Trophoblast cell (in vitro differentiated cells and primary cell): Measurements from ENCODE around the gene FRMD4A.

Experiments used
- DNase-seq, 2 donors: peaks; one replicate each; pipeline ENCODE4 v3.0.0-alpha.2; 2016
- H2AFZ ChIP-seq: 2 replicates; pipeline ENCODE4 v1.6.1; 2013; ENCODE audit warnings: low read length, moderate library complexity, mild to moderate bottlenecking; ENCODE audit not compliant: insufficient read depth, poor library complexity
- H2AK5ac ChIP-seq: 2 replicates; pipeline ENCODE4 v1.6.1; 2013; ENCODE audit warnings: mild to moderate bottlenecking, low read length
- H2BK120ac ChIP-seq: 2 replicates; pipeline ENCODE4 v1.6.1; 2013; ENCODE audit warnings: low read length, mild to moderate bottlenecking, moderate library complexity; ENCODE audit not compliant: insufficient read depth, poor library complexity
- H2BK12ac ChIP-seq: 2 replicates; pipeline ENCODE4 v1.6.1; 2013; ENCODE audit warnings: mild to moderate bottlenecking, low read length, moderate library complexity
- H2BK5ac ChIP-seq: 2 replicates; pipeline ENCODE4 v1.6.1; 2013; ENCODE audit warnings: low read length, low read depth, moderate library complexity, mild to moderate bottlenecking; ENCODE audit not compliant: poor library complexity
- H3K14ac ChIP-seq: 2 replicates; pipeline ENCODE4 v1.6.1; 2013; ENCODE audit warnings: mild to moderate bottlenecking, low read length
- H3K18ac ChIP-seq: 2 replicates; pipeline ENCODE4 v1.6.1; 2013; ENCODE audit warnings: mild to moderate bottlenecking, low read length
- H3K23ac ChIP-seq: 2 replicates; pipeline ENCODE4 v1.6.1; 2013; ENCODE audit warnings: low read length
- H3K27ac ChIP-seq: 2 replicates; pipeline ENCODE4 v1.5.1; 2013; ENCODE audit warnings: low read depth, mild to moderate bottlenecking, inconsistent platforms, low read length, moderate library complexity
- H3K27me3 ChIP-seq: 2 replicates; pipeline ENCODE4 v1.6.1; 2013; ENCODE audit warnings: inconsistent platforms, mild to moderate bottlenecking, low read length, moderate library complexity; ENCODE audit not compliant: insufficient read depth
- H3K36me3 ChIP-seq, 2 experiments: 1 replicate in 1 of 2; 2 replicates in 1 of 2; pipeline ENCODE4 v1.6.1; 2013; ENCODE audit warnings: low read length in 2 of 2, mild to moderate bottlenecking in 2 of 2, moderate library complexity in 1 of 2; ENCODE audit not compliant: insufficient read depth in 2 of 2, control insufficient read depth in 1 of 2
- H3K4ac ChIP-seq: 2 replicates; pipeline ENCODE4 v1.6.1; 2013; ENCODE audit warnings: low read depth, mild to moderate bottlenecking, low read length, moderate library complexity
- H3K4me1 ChIP-seq, 2 experiments: 1 replicate in 1 of 2; 2 replicates in 1 of 2; pipeline ENCODE4 v1.6.1; 2013; ENCODE audit warnings: low read length in 2 of 2, mild to moderate bottlenecking in 2 of 2, moderate library complexity in 1 of 2; ENCODE audit not compliant: insufficient read depth in 2 of 2, control insufficient read depth in 1 of 2
- H3K4me2 ChIP-seq: 2 replicates; pipeline ENCODE4 v1.6.1; 2013; ENCODE audit warnings: inconsistent platforms, mild to moderate bottlenecking, low read length, moderate library complexity
- H3K4me3 ChIP-seq: 2 replicates; pipeline ENCODE4 v1.5.1; 2013; ENCODE audit warnings: mild to moderate bottlenecking, low read depth, low read length, inconsistent platforms
- H3K79me1 ChIP-seq: one replicate; pipeline ENCODE4 v1.6.1; 2013; ENCODE audit warnings: low read length
- H3K79me2 ChIP-seq: 2 replicates; pipeline ENCODE4 v1.6.1; 2013; ENCODE audit warnings: low read length, mild to moderate bottlenecking; ENCODE audit not compliant: control insufficient read depth, insufficient read depth, poor library complexity
- H3K9ac ChIP-seq: 2 replicates; pipeline ENCODE4 v1.6.1; 2013; ENCODE audit warnings: mild to moderate bottlenecking, low read length
- H3K9me3 ChIP-seq: 2 replicates; pipeline ENCODE4 v1.6.1; 2013; ENCODE audit warnings: low read depth, mild to moderate bottlenecking, control low read depth, inconsistent platforms, low read length; ENCODE audit not compliant: insufficient read depth
- H4K12ac ChIP-seq: 2 replicates; pipeline ENCODE4 v1.6.1; 2013; ENCODE audit warnings: low read depth, mild to moderate bottlenecking, low read length, moderate library complexity
- H4K8ac ChIP-seq: 2 replicates; pipeline ENCODE4 v1.6.1; 2013; ENCODE audit warnings: low read depth, mild to moderate bottlenecking, low read length, moderate library complexity
- H4K91ac ChIP-seq: one replicate; pipeline ENCODE4 v1.6.1; 2013; ENCODE audit warnings: low read depth, mild to moderate bottlenecking, low read length, moderate library complexity
- WGBS: extraction: QIAGEN DNeasy Blood & Tissue Kit; methylation state at CpG from one replicate; pipeline ENCODE4 v1.1.7; 2013; ENCODE audit warnings: missing lambda C conversion rate; ENCODE audit not compliant: insufficient read length, insufficient coverage; ENCODE audit errors: extremely low coverage; 5-methylcytosine and 5-hydroxymethylcytosine counted together

The FRMD4A gene

GRCh38 chr10:13734151-13734550 lies 596.6 kb downstream of the FRMD4A start:
- H3K79me2 ChIP-seq, result no peaks in the 10 kb centered on the region
- H3K4me1 ChIP-seq, result peaks cover 11 to 25% of the 10 kb centered on the region in 2 experiments
- H3K18ac ChIP-seq, result no peak overlapping the region
- no peak overlapping the region for H2BK12ac ChIP-seq
- H3K36me3 ChIP-seq, result peaks cover 0 to 6% of the 10 kb centered on the region in 2 experiments
- no peaks in the 10 kb centered on the region for H3K27me3 ChIP-seq
- no peak overlapping the region for H4K12ac ChIP-seq
- H3K4me2 ChIP-seq, result no peak overlapping the region
- H3K79me1 ChIP-seq, result peaks cover 10% of the 10 kb centered on the region
- WGBS, result no CpG with 5 or more reads among the region's 8 CpGs
- no peak overlapping the region for H3K9ac ChIP-seq
- H3K14ac ChIP-seq, result no peak overlapping the region
- no peak overlapping the region for H4K91ac ChIP-seq
- peak; percentile 85 to 88 for DNase-seq
- no peak overlapping the region for H3K4me3 ChIP-seq
- no peak overlapping the region for H3K4ac ChIP-seq
- H2BK120ac ChIP-seq, result peak overlapping the region; percentile 28
- H3K27ac ChIP-seq, result no peak overlapping the region
- no peak overlapping the region for H4K8ac ChIP-seq
- no peak overlapping the region for H2BK5ac ChIP-seq
- H2AFZ ChIP-seq, result no peak overlapping the region
- H3K23ac ChIP-seq, result no peak overlapping the region
- H3K9me3 ChIP-seq, result no peaks in the 10 kb centered on the region
- no peak overlapping the region for H2AK5ac ChIP-seq

DNA sequence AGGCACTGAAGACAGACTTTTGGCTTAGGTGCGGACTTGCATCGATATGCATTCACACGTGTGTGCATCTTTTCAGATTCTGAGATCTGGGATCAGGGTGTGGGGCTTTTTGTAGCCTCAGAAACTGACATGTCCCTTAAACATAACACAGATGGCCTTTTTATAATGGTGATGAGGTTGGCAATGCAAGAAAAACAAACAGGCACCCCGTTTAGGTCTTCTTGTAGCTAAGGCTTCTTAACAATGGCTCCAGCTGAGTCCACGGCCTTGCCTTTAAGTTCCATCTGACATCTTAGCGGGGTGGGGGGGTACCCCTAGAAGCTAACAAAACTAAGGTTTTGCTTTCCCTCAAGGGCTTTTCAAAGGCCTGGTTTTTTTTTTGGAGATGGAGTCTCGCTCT lies 597.7 kb downstream of the FRMD4A start:
- no peak overlapping the region for H3K14ac ChIP-seq
- H2BK12ac ChIP-seq, result no peak overlapping the region
- H3K27me3 ChIP-seq, result no peaks in the 10 kb centered on the region
- no peak overlapping the region for H3K18ac ChIP-seq
- no peak overlapping the region for H2AFZ ChIP-seq
- no peak overlapping the region for H4K8ac ChIP-seq
- H3K4me3 ChIP-seq, result no peak overlapping the region
- peaks cover 0 to 6% of the 10 kb centered on the region in 2 experiments for H3K36me3 ChIP-seq
- H3K9ac ChIP-seq, result no peak overlapping the region
- H3K4me2 ChIP-seq, result no peak overlapping the region
- peaks cover 11 to 29% of the 10 kb centered on the region in 2 experiments for H3K4me1 ChIP-seq
- H3K79me1 ChIP-seq, result peaks cover 14% of the 10 kb centered on the region
- no peak overlapping the region for H3K23ac ChIP-seq
- no peak overlapping the region for H3K4ac ChIP-seq
- H2BK5ac ChIP-seq, result no peak overlapping the region
- H3K9me3 ChIP-seq, result no peaks in the 10 kb centered on the region
- H4K12ac ChIP-seq, result no peak overlapping the region
- no peak overlapping the region for H4K91ac ChIP-seq
- no CpG with 5 or more reads among the region's 7 CpGs for WGBS
- no peak overlapping the region for H2BK120ac ChIP-seq
- peak in 1 of 2 donors; percentile 21 for DNase-seq
- H2AK5ac ChIP-seq, result no peak overlapping the region
- H3K27ac ChIP-seq, result no peak overlapping the region
- H3K79me2 ChIP-seq, result no peaks in the 10 kb centered on the region

DNA sequence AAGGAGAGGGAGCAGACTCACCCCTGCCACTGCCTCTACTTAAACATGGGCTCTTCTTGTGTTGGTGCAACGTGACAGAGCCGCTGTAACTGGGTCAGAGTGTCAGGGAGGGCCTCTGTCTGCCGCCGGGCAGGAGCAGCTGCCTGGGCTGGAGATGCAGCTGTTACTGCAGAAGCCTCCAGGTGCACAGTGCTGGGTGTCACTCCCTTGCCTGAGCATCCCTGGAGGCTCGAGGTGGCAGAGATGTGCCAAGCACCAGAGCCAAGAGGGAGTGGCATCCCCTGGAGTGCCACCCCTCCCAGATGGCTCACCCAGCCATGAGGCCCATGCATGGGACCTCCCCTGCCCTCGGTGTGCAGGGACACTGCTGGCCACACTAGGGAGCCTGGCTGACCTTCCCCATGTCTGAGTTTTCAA lies 598.3 kb downstream of the FRMD4A start:
- Histone ChIP-seq H3K9ac (no peak overlapping the region), H3K79me2 (no peaks in the 10 kb centered on the region), H3K14ac (no peak overlapping the region), H4K91ac (no peak overlapping the region), H3K27me3 (no peaks in the 10 kb centered on the region), H3K4me3 (no peak overlapping the region), H2BK120ac (peak overlapping the region; percentile 4), H2BK5ac (no peak overlapping the region), H2AK5ac (peak overlapping the region; percentile 3), H3K9me3 (no peaks in the 10 kb centered on the region), H2BK12ac (peak overlapping the region; percentile 44), H3K18ac (peak overlapping the region; percentile 34), H4K8ac (peak overlapping the region; percentile 15), H3K4me1 (peaks cover 11 to 31% of the 10 kb centered on the region in 2 experiments), H3K4ac (no peak overlapping the region), H3K4me2 (no peak overlapping the region), H3K23ac (no peak overlapping the region), H3K79me1 (peaks cover 17% of the 10 kb centered on the region), H2AFZ (no peak overlapping the region), H3K27ac (no peak overlapping the region), H3K36me3 (peaks cover 0 to 6% of the 10 kb centered on the region in 2 experiments), H4K12ac (no peak overlapping the region)
- WGBS, result no CpG with 5 or more reads among the region's 6 CpGs
- peak; percentile 74 to 78 for DNase-seq

GRCh38 chr10:13731799-13732198 lies 598.9 kb downstream of the FRMD4A start:
- WGBS, result no CpG with 5 or more reads among the region's 8 CpGs
- H3K4me3 ChIP-seq, result no peak overlapping the region
- H2BK5ac ChIP-seq, result no peak overlapping the region
- no peak for DNase-seq
- H4K12ac ChIP-seq, result no peak overlapping the region
- H3K79me1 ChIP-seq, result peaks cover 19% of the 10 kb centered on the region
- no peak overlapping the region for H4K91ac ChIP-seq
- H3K4me2 ChIP-seq, result no peak overlapping the region
- peaks cover 11 to 31% of the 10 kb centered on the region in 2 experiments for H3K4me1 ChIP-seq
- no peak overlapping the region for H3K23ac ChIP-seq
- H3K79me2 ChIP-seq, result no peaks in the 10 kb centered on the region
- no peaks in the 10 kb centered on the region for H3K9me3 ChIP-seq
- H3K14ac ChIP-seq, result no peak overlapping the region
- no peak overlapping the region for H2AK5ac ChIP-seq
- H3K4ac ChIP-seq, result no peak overlapping the region
- H3K9ac ChIP-seq, result no peak overlapping the region
- peaks cover 0 to 6% of the 10 kb centered on the region in 2 experiments for H3K36me3 ChIP-seq
- H4K8ac ChIP-seq, result no peak overlapping the region
- H2AFZ ChIP-seq, result no peak overlapping the region
- no peak overlapping the region for H3K27ac ChIP-seq
- H2BK12ac ChIP-seq, result no peak overlapping the region
- H2BK120ac ChIP-seq, result peak overlapping the region; percentile 4
- no peak overlapping the region for H3K18ac ChIP-seq
- H3K27me3 ChIP-seq, result no peaks in the 10 kb centered on the region
